Heart left ventricle (tissue), 16 donors: Measurements from ENCODE around the gene CROCC. TPM values are rescaled to one million over a fixed set of nuclear protein-coding genes. Genes with fewer than 3 reads are reported as not detected.
"Not testable (repeated sequence)": the region's sequence is repeated elsewhere in the genome, so short reads cannot be mapped to it uniquely, and the experiment has no call there.

Source experiments
- ATAC-seq, 4 donors: fragments of 200-7000 bp; cut with Tn5 transposase; one replicate each; pipeline ENCODE4 v1.9.1; 2020 to 2022; ENCODE audit warnings: moderate library complexity in 4 of 4, mild to moderate bottlenecking in 3 of 4, moderate number of reproducible peaks in 1 of 4
- DNase-seq, 5 donors: peaks; one replicate each; pipeline ENCODE4 v3.0.0-alpha.2; 2020
- H3K27ac ChIP-seq, 12 donors: fragments of 200-600 bp; sonication (generic) in 4 of 12; one replicate each; pipeline versions ENCODE4 v1.5.0 to v1.8.0; 2016 to 2022; ENCODE audit warnings: mild to moderate bottlenecking in 2 of 12
- H3K27me3 ChIP-seq, 9 donors: fragments of 200-600 bp; sonication (generic) in 2 of 9; one replicate each; pipeline versions ENCODE4 v1.5.1 to v1.8.0; 2016 to 2022; ENCODE audit warnings: mild to moderate bottlenecking in 3 of 9
- H3K36me3 ChIP-seq, 9 donors: fragments of 200-600 bp; sonication (generic) in 2 of 9; one replicate each; pipeline versions ENCODE4 v1.5.0 to v1.8.0; 2018 to 2022; ENCODE audit warnings: mild to moderate bottlenecking in 2 of 9
- H3K4me1 ChIP-seq, 12 donors: fragments of 200-600 bp; sonication (generic) in 4 of 12; one replicate each; pipeline versions ENCODE4 v1.5.0 to v1.8.0; 2016 to 2022; ENCODE audit warnings: mild to moderate bottlenecking in 3 of 12
- H3K4me3 ChIP-seq, 12 donors: fragments of 200-600 bp; sonication (generic) in 4 of 12; one replicate each; pipeline versions ENCODE4 v1.5.0 to v1.8.0; 2017 to 2022; ENCODE audit warnings: mild to moderate bottlenecking in 9 of 12, moderate library complexity in 4 of 12
- H3K9me3 ChIP-seq, 12 donors: fragments of 200-600 bp; sonication (generic) in 4 of 12; one replicate each; pipeline versions ENCODE4 v1.5.0 to v1.8.0; 2016 to 2022; ENCODE audit warnings: mild to moderate bottlenecking in 1 of 12
- POLR2A ChIP-seq, 2 donors: fragments of 450-650 bp; IDR thresholded peaks; one replicate each; pipeline ENCODE4 v1.6.1; 2017; ENCODE audit warnings: antibody characterized with exemption in 2 of 2, mild to moderate bottlenecking in 2 of 2, moderate library complexity in 2 of 2
- WGBS, 4 donors: extraction: QIAGEN DNeasy Blood & Tissue Kit in 2 of 4; methylation state at CpG; one replicate each; pipeline versions ENCODE4 v1.1.5 to v1.1.7; 2013 to 2018; 5-methylcytosine and 5-hydroxymethylcytosine counted together
- intact Hi-C, 10 donors: fragments of 100-400 bp; cut with DNase I; formaldehyde crosslinking; loops; one replicate each; pipeline versions ENCODE4 v1.11.1 to v1.14.2; 2022
- polyA plus RNA-seq, 2 donors: library from polyadenylated mRNA; stranded (reverse); fragments of 200-250 nt; gene quantifications; one replicate each; pipeline ENCODE4 v1.2.3, GENCODE V29; 2013
- total RNA-seq, 9 donors: library from RNA; depleted of rRNA in 2 of 9; stranded (reverse); fragments of >200 nt in 2 of 9; fragmentation: NEBNext Ultra II Directional in 3 of 9; extraction: Animal tissue kit (Norgen Biotek cat#: 25700) in 3 of 9; gene quantifications; one replicate each; pipeline versions ENCODE4 v1.1.0 to v1.2.4, GENCODE V29; 2016 to 2023
- TF ChIP-seq, protein P1 (sequence below), 12 donors: fragments of 200-600 bp; sonication (generic) in 4 of 12; IDR thresholded peaks; one replicate each; pipeline versions ENCODE4 v1.5.0 to v1.8.0; 2018 to 2022; ENCODE audit warnings: antibody characterized with exemption in 12 of 12, mild to moderate bottlenecking in 5 of 12
- donor health status: ischemic (EF 13 %, LVEDD 7.1; RV severe dilation, severe dysfunction).
- donor health status: healthy with polysubstance abuse.
- donor health status: DM: no; HTN: yes; CAD: no.
- donor health status: DM: no; HTN: no; CAD: no.
- donor health status: ischemic (EF 25% LVEDD 6.9; RV normal size, moderate dysfunction).
- donor health status: ischemic (EF 25% LVEDD 5.7; RV mildly dilated, moderate dysfunction).
- donor health status: healthy.
- donor health status: DM: yes; HTN: yes; CAD: no.
- donor health status: ischemic (EF 35%, LVEDD 5.7; RV mildly dilated, moderate dysfunction).
- donor health status: nonischemic (EF 11% LVEDD 7.7; RV severe dilation, severe dysfunction).
- donor health status: DM: yes; HTN: yes; CAD: no.
- donor health status: PGD.
- donor health status: ischemic (EF 29% LVEDD 5.4; RV normal size, mild dysfunction).
- donor health status: nonischemic (EF 23%, LVEDD 6.1; RV moderate dilation, normal function).

CROCC gene
- total and polyA plus RNA-seq, 11 donors, result 3.9 to 17.0 (median 7.6) TPM

GRCh38 chr1:16918371-16918770, 3.4 kb upstream of the CROCC start:
- Histone ChIP-seq H3K27ac (no peak overlapping the region), H3K27me3 (no peaks in the 10 kb centered on the region), H3K36me3 (no peaks in the 10 kb centered on the region), H3K9me3 (no peaks in the 10 kb centered on the region), H3K4me3 (no peak overlapping the region), H3K4me1 (peaks cover 0 to 29% (median 18%) of the 10 kb centered on the region in 12 donors)
- 60 to 91% (median 87%) methylated on average over 3 of the region's 3 CpGs for WGBS, 4 donors
- DNase-seq (peak in 1 of 5 donors; percentile 23), ATAC-seq (no peak)
- TF ChIP-seq POLR2A (IDR thresholded peaks at IDR 0.05), result no peak
- TF ChIP-seq, protein P1, sequence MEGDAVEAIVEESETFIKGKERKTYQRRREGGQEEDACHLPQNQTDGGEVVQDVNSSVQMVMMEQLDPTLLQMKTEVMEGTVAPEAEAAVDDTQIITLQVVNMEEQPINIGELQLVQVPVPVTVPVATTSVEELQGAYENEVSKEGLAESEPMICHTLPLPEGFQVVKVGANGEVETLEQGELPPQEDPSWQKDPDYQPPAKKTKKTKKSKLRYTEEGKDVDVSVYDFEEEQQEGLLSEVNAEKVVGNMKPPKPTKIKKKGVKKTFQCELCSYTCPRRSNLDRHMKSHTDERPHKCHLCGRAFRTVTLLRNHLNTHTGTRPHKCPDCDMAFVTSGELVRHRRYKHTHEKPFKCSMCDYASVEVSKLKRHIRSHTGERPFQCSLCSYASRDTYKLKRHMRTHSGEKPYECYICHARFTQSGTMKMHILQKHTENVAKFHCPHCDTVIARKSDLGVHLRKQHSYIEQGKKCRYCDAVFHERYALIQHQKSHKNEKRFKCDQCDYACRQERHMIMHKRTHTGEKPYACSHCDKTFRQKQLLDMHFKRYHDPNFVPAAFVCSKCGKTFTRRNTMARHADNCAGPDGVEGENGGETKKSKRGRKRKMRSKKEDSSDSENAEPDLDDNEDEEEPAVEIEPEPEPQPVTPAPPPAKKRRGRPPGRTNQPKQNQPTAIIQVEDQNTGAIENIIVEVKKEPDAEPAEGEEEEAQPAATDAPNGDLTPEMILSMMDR (IDR thresholded peaks at IDR 0.05), result no peak
- intact Hi-C loops, result no loop called here

GRCh38 chr1:16918936-16919665, 2.6 kb upstream of the CROCC start:
- H3K36me3 ChIP-seq, ATAC-seq, H3K4me3 ChIP-seq, H3K27me3 ChIP-seq, H3K27ac ChIP-seq, H3K9me3 ChIP-seq, intact Hi-C loops: not testable (repeated sequence)
- DNase-seq, result peak in 1 of 5 donors; percentile 52
- WGBS, 4 donors, result 88 to 92% (median 90%) methylated on average over 15 of the region's 15 CpGs
- H3K4me1 ChIP-seq, result peaks cover 0 to 25% (median 16%) of the 10 kb centered on the region in 12 donors

GRCh38 chr1:16920951-16921350, 780 bp upstream of the CROCC start:
- Histone ChIP-seq H3K27ac (no peak overlapping the region), H3K4me1 (peaks cover 0 to 16% (median 9%) of the 10 kb centered on the region in 12 donors), H3K4me3 (no peak overlapping the region), H3K9me3 (no peaks in the 10 kb centered on the region), H3K36me3 (no peaks in the 10 kb centered on the region), H3K27me3 (no peaks in the 10 kb centered on the region)
- WGBS, 4 donors, result 88 to 92% (median 90%) methylated on average over 9 to 10 of the region's 10 CpGs
- ATAC-seq (no peak), DNase-seq (peak in 1 of 5 donors; percentile 27)
- intact Hi-C loops, result loop anchor here in 1 of 10 donors (10.0 kb wide), 1 partner anchor 196 kb away; no protein-coding TSS in a partner anchor
- TF ChIP-seq, protein P1 (IDR thresholded peaks at IDR 0.05), result no peak
- no peak for TF ChIP-seq POLR2A (IDR thresholded peaks at IDR 0.05)

DNA sequence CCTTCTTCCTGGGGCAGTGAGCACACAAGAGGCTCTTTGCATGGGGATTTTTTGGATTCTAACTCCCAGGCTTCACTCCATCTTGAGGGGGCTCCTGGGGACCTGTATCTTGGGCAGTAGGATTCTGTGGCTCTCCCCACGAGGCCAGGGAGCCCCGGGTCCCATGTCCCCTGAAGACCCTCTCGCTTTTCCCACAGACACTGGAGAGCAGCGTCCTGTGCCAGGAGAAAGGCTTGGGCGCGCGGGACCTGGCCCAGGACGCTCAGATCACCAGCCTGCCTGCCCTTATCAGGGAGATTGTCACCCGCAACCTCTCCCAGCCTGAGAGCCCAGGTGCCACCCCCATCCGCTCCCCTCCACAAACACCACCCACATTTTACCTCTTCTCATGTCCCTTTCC, 735 bp downstream of the CROCC start:
- WGBS, 4 donors, result 93 to 96% (median 94%) methylated on average over 8 to 10 of the region's 10 CpGs
- no peak for ATAC-seq

More for the DNA sequence above, 735 bp downstream of the CROCC start:
- H3K9me3 ChIP-seq, result no peaks in the 10 kb centered on the region
- TF ChIP-seq POLR2A (IDR thresholded peaks at IDR 0.05), result no peak
- TF ChIP-seq, protein P1 (IDR thresholded peaks at IDR 0.05), result no peak
- H3K4me3 ChIP-seq, result no peak overlapping the region
- H3K36me3 ChIP-seq, result no peaks in the 10 kb centered on the region
- H3K27ac ChIP-seq, result no peak overlapping the region
- peak in 3 of 5 donors; percentile 17 to 58 (median 23) for DNase-seq
- intact Hi-C loops, result loop anchor here in 1 of 10 donors (10.0 kb wide), 1 partner anchor 198 kb away; no protein-coding TSS in a partner anchor
- no peaks in the 10 kb centered on the region for H3K27me3 ChIP-seq
- peaks cover 0 to 16% (median 9%) of the 10 kb centered on the region in 12 donors for H3K4me1 ChIP-seq
